ENCODE data around the gene WLS.

Gene WLS

DNA sequence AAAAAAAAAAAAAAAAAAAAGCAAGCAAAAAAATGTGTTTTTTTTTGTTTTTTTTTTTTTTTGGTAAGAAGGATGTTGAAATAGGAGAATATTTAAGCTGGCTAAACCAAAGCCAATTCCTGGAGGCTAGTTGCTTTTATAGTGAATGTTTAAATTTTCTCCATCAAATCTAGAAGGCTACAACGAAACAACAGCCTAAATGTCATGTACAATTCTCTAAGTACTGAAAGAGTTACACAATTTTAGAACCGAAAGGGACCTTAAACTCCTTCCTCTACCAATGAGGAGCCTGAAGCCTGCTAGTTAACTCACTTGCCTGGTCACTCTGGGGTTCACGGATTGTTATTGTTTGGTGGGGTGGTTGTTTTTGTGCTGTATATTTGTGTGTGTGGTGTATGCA, 3.5 kb downstream of the WLS start:
- TF ChIP-seq, protein P1, sequence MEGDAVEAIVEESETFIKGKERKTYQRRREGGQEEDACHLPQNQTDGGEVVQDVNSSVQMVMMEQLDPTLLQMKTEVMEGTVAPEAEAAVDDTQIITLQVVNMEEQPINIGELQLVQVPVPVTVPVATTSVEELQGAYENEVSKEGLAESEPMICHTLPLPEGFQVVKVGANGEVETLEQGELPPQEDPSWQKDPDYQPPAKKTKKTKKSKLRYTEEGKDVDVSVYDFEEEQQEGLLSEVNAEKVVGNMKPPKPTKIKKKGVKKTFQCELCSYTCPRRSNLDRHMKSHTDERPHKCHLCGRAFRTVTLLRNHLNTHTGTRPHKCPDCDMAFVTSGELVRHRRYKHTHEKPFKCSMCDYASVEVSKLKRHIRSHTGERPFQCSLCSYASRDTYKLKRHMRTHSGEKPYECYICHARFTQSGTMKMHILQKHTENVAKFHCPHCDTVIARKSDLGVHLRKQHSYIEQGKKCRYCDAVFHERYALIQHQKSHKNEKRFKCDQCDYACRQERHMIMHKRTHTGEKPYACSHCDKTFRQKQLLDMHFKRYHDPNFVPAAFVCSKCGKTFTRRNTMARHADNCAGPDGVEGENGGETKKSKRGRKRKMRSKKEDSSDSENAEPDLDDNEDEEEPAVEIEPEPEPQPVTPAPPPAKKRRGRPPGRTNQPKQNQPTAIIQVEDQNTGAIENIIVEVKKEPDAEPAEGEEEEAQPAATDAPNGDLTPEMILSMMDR (IDR thresholded peaks at IDR 0.05; ENCODE audit: borderline replicate concordance, insufficient read depth, low read depth, low read length): no peak
- H3K4me3 ChIP-seq (ENCODE audit: low read depth, low read length): no peak overlapping the region

DNA sequence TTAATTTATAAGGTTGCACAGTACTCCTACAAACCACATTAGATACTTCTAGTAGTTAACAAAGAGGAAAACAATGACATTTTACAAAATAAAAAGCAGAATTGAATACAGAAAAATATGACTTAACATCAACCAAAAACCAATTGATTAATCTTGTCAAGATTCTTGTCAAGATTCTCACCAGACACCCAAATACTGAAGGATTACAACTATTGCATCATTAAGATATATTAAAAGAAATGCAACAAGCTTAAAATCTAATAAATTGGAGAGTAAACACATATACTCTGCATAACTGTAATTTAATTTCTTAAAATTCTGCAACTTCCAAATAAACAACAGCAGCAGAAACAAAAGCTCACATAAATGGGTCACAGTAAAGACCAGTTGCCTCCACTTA, 4.7 kb downstream of the WLS start:
- TF ChIP-seq, protein P1 (IDR thresholded peaks at IDR 0.05; ENCODE audit: borderline replicate concordance, insufficient read depth, low read depth, low read length): no peak
- no peak overlapping the region for H3K4me3 ChIP-seq (ENCODE audit: low read depth, low read length)

DNA sequence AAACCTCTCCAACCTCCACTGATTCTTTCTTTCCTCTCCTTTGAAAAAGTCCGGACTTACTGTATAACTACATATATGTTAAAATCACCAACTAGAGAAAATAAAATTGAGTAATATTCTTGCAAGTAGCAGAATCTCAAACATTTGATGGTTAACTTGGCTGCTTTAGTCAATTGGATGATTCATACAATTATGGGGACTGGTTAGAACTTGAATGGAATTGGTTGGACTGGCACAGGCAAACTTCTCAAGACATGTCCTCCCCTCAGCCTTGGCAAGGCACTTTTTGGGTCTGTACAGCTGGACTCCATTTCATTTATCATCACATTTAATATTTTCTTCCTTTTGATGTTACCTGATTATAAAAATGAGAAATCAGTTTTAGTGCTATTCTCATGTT, 6.5 kb downstream of the WLS start:
- H3K4me3 ChIP-seq (ENCODE audit: low read depth, low read length): no peak overlapping the region
- TF ChIP-seq, protein P1 (IDR thresholded peaks at IDR 0.05; ENCODE audit: borderline replicate concordance, insufficient read depth, low read depth, low read length): no peak

DNA sequence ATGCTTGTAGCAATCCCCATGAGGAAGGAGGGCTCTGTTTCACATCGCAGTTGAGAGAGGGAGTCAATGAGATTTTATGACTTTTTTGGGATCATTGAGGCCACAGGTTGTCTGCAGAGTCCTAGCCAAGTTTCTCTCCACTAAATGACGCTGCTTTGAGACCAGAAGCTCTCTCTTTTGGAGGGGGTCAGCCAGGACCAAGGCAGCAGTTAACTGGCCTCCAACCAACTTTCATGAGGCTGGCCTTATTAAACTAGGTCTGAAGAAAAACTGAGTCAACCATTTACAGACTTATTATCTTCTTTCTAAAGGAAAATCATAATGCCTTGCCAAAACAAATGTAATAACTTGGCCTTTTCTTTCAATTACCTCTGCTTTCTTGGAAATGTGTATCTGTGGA, 8.6 kb downstream of the WLS start:
- H3K4me3 ChIP-seq (ENCODE audit: low read depth, low read length): no peak overlapping the region
- TF ChIP-seq, protein P1 (IDR thresholded peaks at IDR 0.05; ENCODE audit: borderline replicate concordance, insufficient read depth, low read depth, low read length): no peak

DNA sequence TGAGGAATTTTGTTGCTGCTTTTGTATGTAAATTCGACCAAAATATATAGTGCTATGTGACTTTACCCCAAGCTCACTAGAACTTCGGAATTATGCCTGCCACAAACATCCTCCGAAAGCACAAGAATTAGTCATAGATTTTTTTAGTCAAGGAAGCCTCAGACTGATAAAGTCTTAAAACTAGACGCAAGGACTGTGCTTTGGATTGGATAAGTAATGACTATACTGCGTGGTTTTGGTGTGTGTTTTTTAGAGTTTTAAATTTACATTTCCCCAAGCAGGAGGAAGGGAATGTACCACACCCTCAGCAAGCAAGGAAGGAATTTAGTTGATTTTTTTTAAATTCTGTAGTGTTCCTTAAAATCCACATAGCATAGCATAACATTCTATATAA, 10.3 kb downstream of the WLS start:
- TF ChIP-seq, protein P1 (IDR thresholded peaks at IDR 0.05; ENCODE audit: borderline replicate concordance, insufficient read depth, low read depth, low read length): no peak
- no peak overlapping the region for H3K4me3 ChIP-seq (ENCODE audit: low read depth, low read length)

DNA sequence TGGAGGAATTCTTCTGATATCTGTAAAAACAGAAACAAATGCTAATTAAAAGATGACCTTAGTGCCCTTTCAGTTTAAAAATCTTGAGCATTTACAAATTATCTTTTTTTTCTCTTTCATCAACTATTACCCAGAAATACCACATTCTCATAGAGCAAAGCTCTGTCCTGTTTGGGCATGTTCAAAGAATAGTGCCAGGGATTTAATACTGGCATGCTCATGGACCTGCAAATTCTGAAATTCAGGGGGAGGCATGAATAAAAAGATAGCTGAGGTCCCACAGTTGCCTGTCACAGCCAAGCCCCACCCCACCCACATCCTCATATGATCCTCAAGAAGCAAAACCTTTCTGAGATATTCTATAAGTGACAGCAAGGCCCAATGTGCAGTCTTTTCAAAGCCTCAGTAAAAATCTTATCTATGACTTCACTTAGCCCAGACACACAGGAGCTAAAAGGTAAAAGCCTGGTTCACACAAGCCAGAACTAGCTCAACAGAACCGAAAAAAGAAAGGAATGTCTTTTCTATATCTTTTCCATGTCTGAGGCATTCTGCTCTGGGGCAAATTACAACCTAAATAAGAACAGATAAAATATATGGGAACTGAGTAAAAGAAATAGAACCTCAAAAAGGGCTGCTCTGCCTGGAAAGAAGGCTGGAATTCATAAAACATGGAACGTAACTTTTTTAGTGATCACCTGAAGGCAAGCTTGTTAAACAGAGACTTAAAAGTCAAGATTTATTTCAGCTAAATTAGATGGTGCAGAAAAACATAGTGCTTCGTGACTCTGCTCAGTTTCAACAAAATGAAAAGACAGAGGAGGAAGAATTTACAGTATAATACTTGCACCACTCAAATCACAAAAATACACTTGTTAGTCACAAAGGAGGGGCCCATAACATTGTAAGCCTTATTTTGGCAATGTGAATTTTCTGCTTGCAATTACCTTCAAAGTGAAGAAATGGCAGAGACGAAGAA, 11.0 kb downstream of the WLS start:
- no peak overlapping the region for H3K4me3 ChIP-seq (ENCODE audit: low read depth, low read length)
- TF ChIP-seq, protein P1 (IDR thresholded peaks at IDR 0.05; ENCODE audit: borderline replicate concordance, insufficient read depth, low read depth, low read length): no peak

DNA sequence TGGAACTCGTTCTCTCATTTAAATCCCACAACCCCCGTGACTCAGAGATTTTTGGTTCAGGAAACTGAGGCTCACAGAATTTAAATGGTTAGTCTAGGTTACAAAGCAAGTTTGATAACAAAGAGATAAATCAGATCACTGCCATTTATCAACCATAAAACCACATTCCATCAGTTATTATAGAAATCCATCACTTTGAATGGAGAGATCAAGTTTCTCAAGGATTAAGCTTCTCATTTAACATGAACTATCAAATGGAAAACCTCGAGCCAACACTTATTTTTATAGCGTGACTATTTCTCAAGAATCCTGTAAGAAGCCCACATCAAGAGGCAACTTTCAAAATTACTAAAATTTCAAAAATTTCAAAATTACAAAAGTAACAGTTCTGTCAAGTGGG, 11.9 kb downstream of the WLS start:
- H3K4me3 ChIP-seq (ENCODE audit: low read depth, low read length): no peak overlapping the region
- TF ChIP-seq, protein P1 (IDR thresholded peaks at IDR 0.05; ENCODE audit: borderline replicate concordance, insufficient read depth, low read depth, low read length): no peak

All from GM12875 (cell line).